ENCODE data around the gene PLXDC1. TPM values are rescaled to one million over a fixed set of nuclear protein-coding genes. Genes with fewer than 3 reads are reported as not detected.

Gene PLXDC1
- total RNA-seq, 1 experiment from 2014 or later: 2.0 TPM

DNA sequence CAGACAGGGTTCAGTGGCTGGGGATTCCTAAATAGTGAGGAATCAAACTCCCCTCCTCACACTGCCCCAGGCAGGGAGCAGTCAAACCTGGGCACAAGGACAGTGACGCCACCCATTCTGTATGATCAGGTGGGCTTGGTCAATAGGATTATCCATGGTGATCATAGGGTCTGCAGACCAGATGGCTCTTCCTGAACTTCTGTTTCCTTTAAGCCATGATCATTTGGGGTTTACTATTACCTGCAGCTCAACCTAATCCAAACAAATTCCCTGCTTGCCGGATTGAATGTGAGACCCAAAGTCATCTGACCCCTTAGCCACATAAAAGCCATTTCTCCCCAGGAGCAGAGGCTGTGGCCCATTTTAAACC is 54.3 kb downstream of the PLXDC1 start:
- no peak overlapping the region for H3T11ph ChIP-seq (ENCODE audit: low read length)
- H3K14ac ChIP-seq (ENCODE audit: insufficient read depth, low read length): no peak overlapping the region
- H2BK120ac ChIP-seq (ENCODE audit: low read depth, low read length, poor library complexity, severe bottlenecking): no peak overlapping the region
- H2AK5ac ChIP-seq (ENCODE audit: insufficient read length, low read length): no peak overlapping the region
- Mint-ChIP-seq H3K9me3 (no peaks in the 10 kb centered on the region), H3K4me1 (peaks cover 31 to 33% of the 10 kb centered on the region in 2 experiments), H3K36me3 (ENCODE audit: insufficient read depth in 1 of 3, low read depth in 3 of 3) (no peaks in the 10 kb centered on the region), H3K27ac (no peak overlapping the region), H3K27me3 (ENCODE audit: low read depth) (peaks cover 14% of the 10 kb centered on the region), H3K4me3 (no peak overlapping the region)
- H3K9ac ChIP-seq (ENCODE audit: extremely low read depth, insufficient read length, low read length): no peak overlapping the region
- no peak overlapping the region for H4K91ac ChIP-seq (ENCODE audit: insufficient read length, low read depth, low read length)
- no peak overlapping the region for H2BK20ac ChIP-seq (ENCODE audit: low read depth, low read length, poor library complexity, severe bottlenecking)
- TF ChIP-seq, protein P1, sequence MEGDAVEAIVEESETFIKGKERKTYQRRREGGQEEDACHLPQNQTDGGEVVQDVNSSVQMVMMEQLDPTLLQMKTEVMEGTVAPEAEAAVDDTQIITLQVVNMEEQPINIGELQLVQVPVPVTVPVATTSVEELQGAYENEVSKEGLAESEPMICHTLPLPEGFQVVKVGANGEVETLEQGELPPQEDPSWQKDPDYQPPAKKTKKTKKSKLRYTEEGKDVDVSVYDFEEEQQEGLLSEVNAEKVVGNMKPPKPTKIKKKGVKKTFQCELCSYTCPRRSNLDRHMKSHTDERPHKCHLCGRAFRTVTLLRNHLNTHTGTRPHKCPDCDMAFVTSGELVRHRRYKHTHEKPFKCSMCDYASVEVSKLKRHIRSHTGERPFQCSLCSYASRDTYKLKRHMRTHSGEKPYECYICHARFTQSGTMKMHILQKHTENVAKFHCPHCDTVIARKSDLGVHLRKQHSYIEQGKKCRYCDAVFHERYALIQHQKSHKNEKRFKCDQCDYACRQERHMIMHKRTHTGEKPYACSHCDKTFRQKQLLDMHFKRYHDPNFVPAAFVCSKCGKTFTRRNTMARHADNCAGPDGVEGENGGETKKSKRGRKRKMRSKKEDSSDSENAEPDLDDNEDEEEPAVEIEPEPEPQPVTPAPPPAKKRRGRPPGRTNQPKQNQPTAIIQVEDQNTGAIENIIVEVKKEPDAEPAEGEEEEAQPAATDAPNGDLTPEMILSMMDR (conservative IDR thresholded peaks at IDR 0.05): no peak
- H3K4me1 ChIP-seq (ENCODE audit: insufficient read depth, low read length): no peaks in the 10 kb centered on the region
- no peak overlapping the region for H4K5ac ChIP-seq (ENCODE audit: insufficient read length, low read depth, low read length)
- H4K8ac ChIP-seq (replicated peaks; ENCODE audit: insufficient read length, low read depth, low read length): no peak overlapping the region
- no peaks in the 10 kb centered on the region for H3K23me2 ChIP-seq (ENCODE audit: insufficient read length, low read depth, low read length, poor library complexity, severe bottlenecking)
- WGBS (ENCODE audit: extremely low coverage, insufficient read length, low lambda C conversion rate): no CpG with 5 or more reads among the region's 2 CpGs
- no peak overlapping the region for H2BK15ac ChIP-seq (ENCODE audit: low read depth, low read length)
- no peaks in the 10 kb centered on the region for H4K20me1 ChIP-seq (ENCODE audit: control insufficient read depth, insufficient read depth, insufficient read length)
- no peak overlapping the region for H2BK5ac ChIP-seq (ENCODE audit: insufficient read length, low read length)
- H3K27ac ChIP-seq (ENCODE audit: insufficient read length, low read depth, low read length): no peak overlapping the region
- DNase-seq: no peak
- no peak overlapping the region for H2BK12ac ChIP-seq (ENCODE audit: insufficient read length, low read depth, low read length)
- H3K18ac ChIP-seq (ENCODE audit: insufficient read length, low read depth, low read length): no peak overlapping the region
- no peaks in the 10 kb centered on the region; the same call in 1 of the 2 replicates for H3K27me3 ChIP-seq (ENCODE audit: insufficient read depth, low read length)
- H3K79me1 ChIP-seq (ENCODE audit: insufficient read depth, low read depth, low read length, poor library complexity, severe bottlenecking): no peaks in the 10 kb centered on the region
- H3K23ac ChIP-seq (ENCODE audit: insufficient read length, low read depth, low read length): no peak overlapping the region
- H3K9me3 ChIP-seq (ENCODE audit: control insufficient read depth, low read depth, low read length): no peaks in the 10 kb centered on the region
- H3K56ac ChIP-seq (ENCODE audit: insufficient read length, low read depth, low read length): no peak overlapping the region
- H3K79me2 ChIP-seq (ENCODE audit: insufficient read depth, low read length): no peaks in the 10 kb centered on the region
- H2AFZ ChIP-seq (ENCODE audit: low read length): no peak overlapping the region
- no peak overlapping the region for H3K4me2 ChIP-seq (ENCODE audit: insufficient read depth, insufficient read length, low read length)
- H3K4ac ChIP-seq (ENCODE audit: low read depth, low read length): no peak overlapping the region
